Myocyte (in vitro differentiated cells): Measurements from ENCODE around the gene C5orf34. TPM values are rescaled to one million over a fixed set of nuclear protein-coding genes. Genes with fewer than 3 reads are reported as not detected.
"Not testable (repeated sequence)": the region's sequence is repeated elsewhere in the genome, so short reads cannot be mapped to it uniquely, and the experiment has no call there.

Experiments
- DNase-seq: peaks from one replicate; pipeline ENCODE4 v3.0.0-alpha.2; 2012; ENCODE audit warnings: low read depth
- polyA plus RNA-seq: library from polyadenylated mRNA; unstranded; fragments of >200 nt; gene quantifications from one replicate; pipeline ENCODE4 v1.2.1, GENCODE V29; 2012; ENCODE audit warnings: missing spikeins
- total RNA-seq: library from RNA; depleted of rRNA; stranded (reverse); fragments of >200 nt; gene quantifications from 2 replicates; pipeline ENCODE4 v1.2.3, GENCODE V29; 2014

Gene C5orf34
- 2.0 and 3.6 TPM in 2 replicates for total RNA-seq
- polyA plus RNA-seq = 0.97 TPM

GRCh38 chr5:43514816-43515677, at the start of gene C5orf34:
Gene C5orf34 (minus strand): TSS chr5:43515148. CDS start chr5:43509339, 5,809 bp downstream.
- peak; percentile 97 for DNase-seq

GRCh38 chr5:43564289-43564850, 49.4 kb upstream of the C5orf34 start:
- DNase-seq = no peak

- no peak for DNase-seq
These were observed 48.4 kb upstream of the C5orf34 start for GRCh38 chr5:43563321-43563720.

GRCh38 chr5:43561356-43561755, 46.4 kb upstream of the C5orf34 start:
- DNase-seq = peak; percentile 38

GRCh38 chr5:43560128-43560527, 45.2 kb upstream of the C5orf34 start:
- DNase-seq = peak; percentile 35

- DNase-seq = peak; percentile 88
These were observed 42.1 kb upstream of the C5orf34 start, which contains the start of gene PAIP1 for GRCh38 chr5:43556857-43557542. Gene PAIP1 (minus strand): TSS chr5:43557077. CDS start chr5:43556846, 231 bp downstream.

GRCh38 chr5:43556607-43556856, 41.6 kb upstream of the C5orf34 start:
- not testable (repeated sequence) for DNase-seq

GRCh38 chr5:43555895-43556606, 41.1 kb upstream of the C5orf34 start:
- peak; percentile 63 for DNase-seq

- no peak for DNase-seq
These were observed 39.5 kb upstream of the C5orf34 start for GRCh38 chr5:43554497-43554896.

GRCh38 chr5:43553381-43553780, 38.4 kb upstream of the C5orf34 start:
- no peak for DNase-seq

GRCh38 chr5:43551731-43552130, 36.8 kb upstream of the C5orf34 start:
- DNase-seq = no peak

- not testable (repeated sequence) for DNase-seq
These were observed 34.3 kb upstream of the C5orf34 start for GRCh38 chr5:43549272-43549671.

GRCh38 chr5:43548358-43548757, 33.4 kb upstream of the C5orf34 start:
- no peak for DNase-seq

GRCh38 chr5:43547532-43547931, 32.6 kb upstream of the C5orf34 start:
- DNase-seq = no peak

GRCh38 chr5:43543434-43543833, 28.5 kb upstream of the C5orf34 start:
- no peak for DNase-seq

- no peak for DNase-seq
These were observed 25.8 kb upstream of the C5orf34 start for GRCh38 chr5:43540746-43541145.

- DNase-seq = no peak
These were observed 22.0 kb upstream of the C5orf34 start for GRCh38 chr5:43536972-43537371.

GRCh38 chr5:43533646-43534045, 18.7 kb upstream of the C5orf34 start:
- no peak for DNase-seq

GRCh38 chr5:43530648-43531047, 15.7 kb upstream of the C5orf34 start:
- DNase-seq = peak; percentile 30

- no peak for DNase-seq
These were observed 8.7 kb upstream of the C5orf34 start for GRCh38 chr5:43523662-43524072.

GRCh38 chr5:43520615-43521014, 5.7 kb upstream of the C5orf34 start:
- no peak for DNase-seq

- DNase-seq = no peak
These were observed 715 bp upstream of the C5orf34 start for GRCh38 chr5:43515678-43516048.
